ENCODE results near the gene SPESP1.

DNA sequence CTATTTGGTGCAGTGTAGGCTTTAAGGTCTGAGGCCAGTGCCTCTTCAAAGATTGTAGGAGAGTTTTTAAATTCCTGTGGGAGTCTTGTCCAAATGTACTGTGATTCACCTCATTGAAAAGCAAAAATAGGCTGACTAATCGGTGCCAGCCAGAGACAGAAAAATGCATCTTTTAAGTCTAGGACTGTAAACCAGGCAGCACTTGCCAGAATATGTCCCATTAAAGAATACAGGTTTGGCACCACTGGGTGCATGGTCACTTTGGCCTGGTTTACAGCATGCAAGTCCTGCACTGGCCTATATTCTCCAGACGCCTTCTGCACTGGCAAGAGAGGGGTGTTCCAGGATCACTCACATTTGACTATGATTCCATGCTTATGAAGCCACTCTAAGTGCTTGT is 63.8 kb downstream of the SPESP1 start:
- TF ChIP-seq, protein P1, sequence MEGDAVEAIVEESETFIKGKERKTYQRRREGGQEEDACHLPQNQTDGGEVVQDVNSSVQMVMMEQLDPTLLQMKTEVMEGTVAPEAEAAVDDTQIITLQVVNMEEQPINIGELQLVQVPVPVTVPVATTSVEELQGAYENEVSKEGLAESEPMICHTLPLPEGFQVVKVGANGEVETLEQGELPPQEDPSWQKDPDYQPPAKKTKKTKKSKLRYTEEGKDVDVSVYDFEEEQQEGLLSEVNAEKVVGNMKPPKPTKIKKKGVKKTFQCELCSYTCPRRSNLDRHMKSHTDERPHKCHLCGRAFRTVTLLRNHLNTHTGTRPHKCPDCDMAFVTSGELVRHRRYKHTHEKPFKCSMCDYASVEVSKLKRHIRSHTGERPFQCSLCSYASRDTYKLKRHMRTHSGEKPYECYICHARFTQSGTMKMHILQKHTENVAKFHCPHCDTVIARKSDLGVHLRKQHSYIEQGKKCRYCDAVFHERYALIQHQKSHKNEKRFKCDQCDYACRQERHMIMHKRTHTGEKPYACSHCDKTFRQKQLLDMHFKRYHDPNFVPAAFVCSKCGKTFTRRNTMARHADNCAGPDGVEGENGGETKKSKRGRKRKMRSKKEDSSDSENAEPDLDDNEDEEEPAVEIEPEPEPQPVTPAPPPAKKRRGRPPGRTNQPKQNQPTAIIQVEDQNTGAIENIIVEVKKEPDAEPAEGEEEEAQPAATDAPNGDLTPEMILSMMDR (IDR thresholded peaks at IDR 0.05; ENCODE audit: control extremely low read depth in 1 of 3, insufficient read depth in 1 of 3, low read depth in 1 of 3, low read length in 3 of 3): no peak
- TF ChIP-seq TAF1 (IDR thresholded peaks at IDR 0.05; ENCODE audit: low read depth, low read length): no peak
- TF ChIP-seq PHF8 (conservative IDR thresholded peaks at IDR 0.05; ENCODE audit: low read depth, low read length): no peak
- TF ChIP-seq, protein P2, sequence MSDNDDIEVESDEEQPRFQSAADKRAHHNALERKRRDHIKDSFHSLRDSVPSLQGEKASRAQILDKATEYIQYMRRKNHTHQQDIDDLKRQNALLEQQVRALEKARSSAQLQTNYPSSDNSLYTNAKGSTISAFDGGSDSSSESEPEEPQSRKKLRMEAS (IDR thresholded peaks at IDR 0.05): no peak
- TF ChIP-seq CHD1 (IDR thresholded peaks at IDR 0.05; ENCODE audit: low read depth, low read length): no peak
